HG02588 (cell line): Measurements from ENCODE around the gene JAG1.
A peak's percentile ranks its signal among the peaks of the same experiment; 100 is the strongest.

Source experiments
- ATAC-seq: cut with Tn5 transposase; IDR thresholded peaks from one replicate; pipeline ENCODE4 v1.9.1; 2021; ENCODE audit warnings: mild to moderate bottlenecking, moderate library complexity; ENCODE audit not compliant: unreplicated experiment

JAG1 gene

DNA sequence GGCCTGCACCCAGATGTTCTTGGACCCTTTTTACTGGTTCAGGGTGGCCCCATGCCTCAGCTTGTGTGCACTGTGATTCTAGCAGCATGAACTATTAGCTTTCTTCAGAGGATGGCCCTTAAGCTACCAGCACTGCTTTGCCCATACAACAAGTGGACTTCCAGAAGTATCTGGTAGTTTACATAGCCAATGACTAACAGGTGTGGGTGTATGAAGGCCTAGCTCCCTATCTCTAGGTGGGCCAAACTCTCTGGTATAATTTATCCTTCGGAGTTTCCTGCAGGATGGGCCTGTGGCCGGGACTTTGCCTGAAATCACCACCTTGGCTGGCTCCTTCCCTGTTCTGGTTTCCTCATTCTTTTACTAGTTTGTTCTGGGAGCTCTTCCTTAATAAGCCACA lies 26.1 kb upstream of the JAG1 start:
- no peak for ATAC-seq

GRCh38 chr20:10699489-10699888 lies 25.7 kb upstream of the JAG1 start:
- no peak for ATAC-seq

- ATAC-seq, result no peak
Observed at GRCh38 chr20:10696650-10697049, 22.9 kb upstream of the JAG1 start.

GRCh38 chr20:10689385-10689784 lies 15.6 kb upstream of the JAG1 start:
- no peak for ATAC-seq

DNA sequence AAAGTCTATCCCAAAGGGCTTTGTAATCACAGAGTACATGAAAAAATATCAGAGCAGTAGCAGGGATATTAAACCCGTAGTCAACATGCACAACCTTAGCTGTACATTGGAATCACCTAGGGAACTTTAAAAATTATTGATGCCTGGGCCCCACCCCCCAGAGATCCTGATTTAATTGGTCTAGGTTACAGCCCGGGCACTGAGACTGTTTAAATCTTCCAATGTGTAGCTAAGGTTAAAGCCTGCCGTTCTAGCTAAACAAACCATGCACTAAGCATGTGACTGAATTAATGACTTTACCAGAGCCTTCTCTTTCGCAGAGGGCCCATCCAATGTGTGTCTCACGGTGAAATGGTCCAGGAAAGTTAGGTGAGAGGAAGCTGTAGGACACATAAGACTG lies 14.1 kb upstream of the JAG1 start:
- ATAC-seq, result no peak

DNA sequence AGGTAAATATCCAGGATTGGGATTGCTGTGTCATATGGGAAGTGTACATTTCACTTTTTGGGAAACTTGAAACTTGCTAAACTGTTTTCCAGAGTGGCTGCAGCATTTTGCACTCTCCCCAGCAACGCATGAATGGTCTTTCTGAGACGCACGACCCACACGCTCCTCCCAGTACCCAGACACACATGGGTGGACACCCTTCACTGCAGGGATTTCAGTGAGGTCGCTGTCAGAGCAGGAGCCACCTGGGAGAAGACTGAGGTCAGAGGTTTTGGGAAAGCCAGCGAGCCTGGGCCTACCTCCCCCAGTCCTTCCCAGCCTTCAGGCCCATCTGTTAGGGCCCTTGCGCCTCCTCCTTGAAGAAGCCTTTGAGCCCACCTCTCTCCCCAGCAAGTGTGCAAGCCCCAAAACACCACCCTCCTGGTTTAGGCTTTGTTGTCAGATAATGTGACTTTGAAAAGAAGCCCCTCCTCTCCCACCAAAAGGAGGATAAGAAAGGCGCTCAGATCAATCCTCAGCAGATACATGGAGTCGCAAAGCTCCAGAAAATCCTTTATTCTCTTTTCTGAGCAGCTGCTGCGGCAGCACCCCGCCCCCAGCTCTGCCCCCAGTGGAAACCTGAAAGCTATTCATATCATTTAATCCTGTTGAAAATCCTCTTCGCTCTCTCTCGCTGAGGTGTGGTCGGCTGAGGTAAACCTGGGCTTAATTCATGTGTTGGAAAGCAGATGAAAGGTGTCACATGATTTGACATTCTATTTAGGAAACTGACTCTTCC lies 12.7 kb upstream of the JAG1 start:
- ATAC-seq, result no peak

DNA sequence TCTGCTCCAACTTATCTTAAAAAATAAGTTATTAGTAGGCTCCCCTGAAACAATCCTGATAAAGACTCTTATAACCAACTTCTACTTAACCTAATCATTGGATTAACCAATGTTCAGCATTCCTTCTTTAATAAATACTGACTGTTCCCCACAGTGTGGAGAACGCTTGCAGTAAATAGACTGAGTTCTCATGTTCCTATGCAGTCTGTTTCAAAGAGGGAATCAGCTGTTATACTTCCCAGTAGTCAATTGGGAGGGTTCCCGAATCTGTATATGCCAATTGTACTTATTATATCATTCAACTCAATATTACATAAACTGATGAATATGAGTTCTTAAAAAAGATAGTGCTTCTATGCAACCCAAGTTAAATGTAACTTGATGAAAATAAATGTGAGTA lies 9.7 kb upstream of the JAG1 start:
- no peak for ATAC-seq

DNA sequence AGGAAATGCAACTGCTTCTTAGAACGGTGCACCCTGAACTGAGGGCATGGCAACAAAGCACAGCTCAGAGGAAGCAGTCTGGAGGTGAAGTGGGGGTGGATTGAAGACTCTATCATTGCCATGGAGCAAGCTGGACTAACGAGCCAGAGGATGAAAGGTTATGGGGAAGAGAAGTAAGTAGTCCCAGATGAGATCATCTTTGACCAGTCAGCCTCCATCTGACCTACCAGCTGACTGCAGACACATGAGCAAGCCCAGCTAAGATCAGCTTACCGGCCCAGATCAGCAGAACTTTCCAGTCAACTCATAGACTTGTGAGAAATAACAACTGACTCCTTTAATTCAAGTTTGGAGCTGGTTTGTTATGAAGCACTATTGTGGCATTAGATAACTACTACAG lies 9.1 kb upstream of the JAG1 start:
- ATAC-seq, result no peak

GRCh38 chr20:10681494-10681893 lies 7.7 kb upstream of the JAG1 start:
- ATAC-seq, result no peak

DNA sequence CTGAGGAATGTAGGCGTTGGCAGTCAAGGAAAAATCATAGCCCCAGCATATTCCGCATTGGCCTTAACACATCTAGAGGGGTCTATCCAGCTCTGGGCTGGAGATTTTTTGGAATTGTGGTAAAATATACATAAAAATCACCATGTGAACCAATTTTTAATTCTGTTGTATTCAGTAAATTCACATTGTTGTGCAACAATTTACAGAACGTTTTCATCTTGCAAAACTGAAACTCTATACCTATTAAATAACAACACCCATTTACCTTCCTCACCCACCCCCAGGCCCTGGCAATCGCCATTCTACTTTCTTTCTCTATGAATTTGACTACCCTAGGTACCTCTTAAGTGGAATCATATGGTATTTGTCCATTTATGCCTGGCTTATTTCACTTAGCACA lies 6.8 kb upstream of the JAG1 start:
- no peak for ATAC-seq

- ATAC-seq, result no peak
Observed at GRCh38 chr20:10679269-10679668, 5.5 kb upstream of the JAG1 start.

- ATAC-seq, result no peak
Observed at GRCh38 chr20:10676518-10676917, 2.7 kb upstream of the JAG1 start.

GRCh38 chr20:10675450-10675848 lies 1.6 kb upstream of the JAG1 start:
- no peak for ATAC-seq

GRCh38 chr20:10674684-10675449 lies 1.1 kb upstream of the JAG1 start:
- ATAC-seq, result peak; percentile 36

- no peak for ATAC-seq
Observed at GRCh38 chr20:10673176-10673841, 490 bp downstream of the JAG1 start.

DNA sequence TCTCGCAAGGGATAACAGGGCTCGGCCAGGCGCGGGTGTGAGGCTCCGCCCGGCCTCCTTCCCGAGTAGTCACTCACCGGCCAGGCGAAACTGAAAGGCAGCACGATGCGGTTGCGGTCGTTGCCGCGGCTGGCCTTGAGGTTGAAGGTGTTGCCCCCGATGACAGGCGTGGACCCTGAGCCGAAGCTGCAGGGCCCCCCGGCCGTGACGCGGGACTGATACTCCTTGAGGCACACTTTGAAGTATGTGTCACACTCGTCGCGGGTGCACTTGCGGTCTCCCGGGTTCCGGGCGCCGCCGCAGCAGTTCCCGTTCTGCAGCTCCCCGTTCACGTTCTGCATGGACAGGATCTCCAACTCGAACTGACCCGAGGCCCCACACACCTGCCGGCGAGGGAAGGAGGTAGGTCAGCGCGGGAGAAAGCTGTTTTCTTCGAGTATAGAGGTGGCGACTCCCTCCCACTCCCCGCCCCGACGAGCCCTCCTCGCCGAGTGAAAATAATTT lies 1.1 kb downstream of the JAG1 start:
- ATAC-seq, result no peak

GRCh38 chr20:10671919-10672623 lies 1.7 kb downstream of the JAG1 start:
- ATAC-seq, result no peak

- peak; percentile 26 for ATAC-seq
Observed at GRCh38 chr20:10671221-10671918, 2.4 kb downstream of the JAG1 start.

GRCh38 chr20:10670501-10671220 lies 3.1 kb downstream of the JAG1 start:
- ATAC-seq, result peak; percentile 29
